Esophagus muscularis mucosa (tissue), 3 donors: ENCODE measurements around the gene YTHDC2.

Experiments used
- POLR2AphosphoS5 ChIP-seq, 2 donors: sonication (generic); formaldehyde crosslinking; IDR thresholded peaks; one replicate each; pipeline ENCODE4 v1.6.1; 2017; ENCODE audit warnings: antibody characterized with exemption in 2 of 2
- TF ChIP-seq, protein P1 (sequence below), 3 experiments: fragments of 200-600 bp in 2 of 3; fragments of 450-650 bp in 1 of 3; sonication (generic) in 2 of 3; IDR thresholded peaks; one replicate each; pipeline ENCODE4 v1.5.1; 2017 to 2019; ENCODE audit warnings: antibody characterized with exemption in 3 of 3, mild to moderate bottlenecking in 2 of 3, moderate library complexity in 1 of 3

DNA sequence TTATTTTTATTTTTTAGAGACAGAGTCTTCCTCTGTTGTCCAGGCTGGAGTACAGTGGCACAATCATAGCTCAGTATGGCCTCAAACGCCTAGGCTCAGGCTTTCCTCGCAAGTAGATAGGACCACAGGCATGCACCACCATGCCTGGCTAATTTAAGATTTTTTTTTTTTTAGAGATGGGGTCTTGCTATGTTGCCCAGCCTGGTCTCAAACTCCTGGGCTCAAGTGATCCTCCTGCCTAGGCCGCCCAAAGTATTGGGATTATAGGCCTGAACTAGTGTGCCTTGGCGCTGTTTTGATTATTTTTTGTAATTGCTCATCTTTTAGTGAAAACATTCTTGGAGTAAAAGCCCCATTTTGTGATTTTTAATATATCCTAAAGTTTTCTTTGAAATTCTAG lies 5.4 kb downstream of the YTHDC2 start:
- TF ChIP-seq, protein P1, sequence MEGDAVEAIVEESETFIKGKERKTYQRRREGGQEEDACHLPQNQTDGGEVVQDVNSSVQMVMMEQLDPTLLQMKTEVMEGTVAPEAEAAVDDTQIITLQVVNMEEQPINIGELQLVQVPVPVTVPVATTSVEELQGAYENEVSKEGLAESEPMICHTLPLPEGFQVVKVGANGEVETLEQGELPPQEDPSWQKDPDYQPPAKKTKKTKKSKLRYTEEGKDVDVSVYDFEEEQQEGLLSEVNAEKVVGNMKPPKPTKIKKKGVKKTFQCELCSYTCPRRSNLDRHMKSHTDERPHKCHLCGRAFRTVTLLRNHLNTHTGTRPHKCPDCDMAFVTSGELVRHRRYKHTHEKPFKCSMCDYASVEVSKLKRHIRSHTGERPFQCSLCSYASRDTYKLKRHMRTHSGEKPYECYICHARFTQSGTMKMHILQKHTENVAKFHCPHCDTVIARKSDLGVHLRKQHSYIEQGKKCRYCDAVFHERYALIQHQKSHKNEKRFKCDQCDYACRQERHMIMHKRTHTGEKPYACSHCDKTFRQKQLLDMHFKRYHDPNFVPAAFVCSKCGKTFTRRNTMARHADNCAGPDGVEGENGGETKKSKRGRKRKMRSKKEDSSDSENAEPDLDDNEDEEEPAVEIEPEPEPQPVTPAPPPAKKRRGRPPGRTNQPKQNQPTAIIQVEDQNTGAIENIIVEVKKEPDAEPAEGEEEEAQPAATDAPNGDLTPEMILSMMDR (IDR thresholded peaks at IDR 0.05): no peak
- no peak for TF ChIP-seq POLR2AphosphoS5 (IDR thresholded peaks at IDR 0.05)
